GM19467 (cell line): ENCODE measurements around the gene C2orf76.
"Not testable (repeated sequence)": the region's sequence is repeated elsewhere in the genome, so short reads cannot be mapped to it uniquely, and the experiment has no call there.

Source experiments
- ATAC-seq: cut with Tn5 transposase; IDR thresholded peaks from one replicate; pipeline ENCODE4 v1.9.1; 2021; ENCODE audit warnings: mild to moderate bottlenecking, moderate library complexity; ENCODE audit not compliant: unreplicated experiment

Gene C2orf76

GRCh38 chr2:119366649-119367471, at the start of gene C2orf76, which contains the start of gene DBI:
Gene C2orf76, minus strand, starts transcription at chr2:119366834. Its CDS starts 26,875 bp downstream, at chr2:119339959.
Gene DBI, plus strand, starts transcription at chr2:119366977. Its CDS starts 75 bp downstream, at chr2:119367052.
- peak; percentile 94 for ATAC-seq

DNA sequence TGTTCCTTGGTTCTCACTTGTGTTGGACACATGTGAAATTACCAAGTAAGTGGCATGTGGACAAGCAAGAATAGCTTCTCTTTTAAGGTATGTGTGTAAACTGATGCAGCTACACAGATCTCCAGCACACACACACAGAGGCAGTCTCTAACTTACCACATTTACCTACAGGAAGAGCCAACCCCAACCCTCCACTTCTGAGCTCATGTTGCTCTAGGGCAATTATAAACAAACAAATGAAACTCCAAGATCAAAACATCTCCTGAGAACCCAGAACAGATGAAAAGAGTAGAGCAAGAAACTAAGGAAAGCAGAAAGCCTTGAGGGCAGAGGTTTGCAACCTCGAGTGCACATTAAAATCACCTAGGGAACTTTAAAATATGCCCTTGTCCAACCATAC, 49.0 kb upstream of the C2orf76 start:
- no peak for ATAC-seq

DNA sequence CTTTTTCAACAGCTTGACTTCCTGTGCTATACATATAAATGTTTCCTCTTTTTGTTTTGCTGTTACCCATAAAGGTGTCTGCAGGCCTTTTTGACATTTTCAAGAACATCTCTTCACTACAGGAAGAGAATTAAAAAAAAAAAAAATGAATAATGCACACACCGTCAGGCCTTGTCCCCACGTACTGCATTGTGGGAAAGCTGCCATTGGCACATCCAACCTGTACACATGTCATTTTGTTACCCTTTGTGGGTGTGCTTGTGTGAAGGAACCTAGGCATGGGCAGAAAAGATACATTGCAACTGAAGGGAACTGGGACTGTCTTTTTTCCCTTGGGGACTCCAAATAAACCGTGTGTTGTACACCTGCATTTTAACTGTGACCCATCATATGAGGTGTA, 48.3 kb upstream of the C2orf76 start:
- no peak for ATAC-seq

DNA sequence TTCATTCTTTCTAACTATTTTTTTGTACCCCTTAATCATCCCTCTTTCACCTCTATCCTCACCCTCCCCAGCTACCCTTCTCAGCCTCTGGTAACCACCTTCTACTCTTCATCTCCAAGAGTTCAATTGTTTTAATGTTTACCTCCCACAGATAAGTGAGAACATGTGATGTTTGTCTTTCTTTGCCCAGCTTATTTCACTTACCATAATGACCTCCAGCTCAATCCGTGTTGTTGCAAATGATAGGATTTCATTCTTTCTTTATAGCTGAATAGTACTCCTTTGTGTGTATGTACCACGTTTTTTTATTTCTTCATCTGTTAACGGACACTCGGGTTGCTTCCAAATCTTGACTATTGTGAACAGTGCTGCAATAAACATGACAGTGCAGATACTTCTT, 42.9 kb upstream of the C2orf76 start:
- ATAC-seq: no peak

GRCh38 chr2:119408221-119408619, 41.6 kb upstream of the C2orf76 start:
- ATAC-seq: no peak

GRCh38 chr2:119407430-119408220, 41.0 kb upstream of the C2orf76 start:
- ATAC-seq: no peak

GRCh38 chr2:119405151-119405550, 38.5 kb upstream of the C2orf76 start:
- ATAC-seq: no peak

DNA sequence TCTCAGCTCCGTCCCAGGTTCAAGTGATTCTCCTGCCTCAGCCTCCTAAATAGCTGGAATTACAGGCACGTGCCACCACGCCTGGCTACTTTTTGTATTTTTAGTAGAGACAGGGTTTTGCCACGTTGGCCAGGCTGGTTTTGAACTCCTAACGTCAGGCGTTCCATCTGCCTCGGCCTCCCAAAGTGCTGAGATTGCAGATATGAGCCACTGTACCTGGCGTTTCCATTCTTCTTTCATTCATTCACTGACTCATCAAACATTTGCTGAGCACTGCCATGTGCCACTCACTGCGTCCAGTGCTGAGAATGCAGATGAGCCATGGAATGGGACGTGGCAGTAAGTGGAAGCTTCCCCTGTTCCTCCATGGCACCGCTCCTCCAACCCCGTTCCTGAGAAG, 37.0 kb upstream of the C2orf76 start:
- ATAC-seq: not testable (repeated sequence)

DNA sequence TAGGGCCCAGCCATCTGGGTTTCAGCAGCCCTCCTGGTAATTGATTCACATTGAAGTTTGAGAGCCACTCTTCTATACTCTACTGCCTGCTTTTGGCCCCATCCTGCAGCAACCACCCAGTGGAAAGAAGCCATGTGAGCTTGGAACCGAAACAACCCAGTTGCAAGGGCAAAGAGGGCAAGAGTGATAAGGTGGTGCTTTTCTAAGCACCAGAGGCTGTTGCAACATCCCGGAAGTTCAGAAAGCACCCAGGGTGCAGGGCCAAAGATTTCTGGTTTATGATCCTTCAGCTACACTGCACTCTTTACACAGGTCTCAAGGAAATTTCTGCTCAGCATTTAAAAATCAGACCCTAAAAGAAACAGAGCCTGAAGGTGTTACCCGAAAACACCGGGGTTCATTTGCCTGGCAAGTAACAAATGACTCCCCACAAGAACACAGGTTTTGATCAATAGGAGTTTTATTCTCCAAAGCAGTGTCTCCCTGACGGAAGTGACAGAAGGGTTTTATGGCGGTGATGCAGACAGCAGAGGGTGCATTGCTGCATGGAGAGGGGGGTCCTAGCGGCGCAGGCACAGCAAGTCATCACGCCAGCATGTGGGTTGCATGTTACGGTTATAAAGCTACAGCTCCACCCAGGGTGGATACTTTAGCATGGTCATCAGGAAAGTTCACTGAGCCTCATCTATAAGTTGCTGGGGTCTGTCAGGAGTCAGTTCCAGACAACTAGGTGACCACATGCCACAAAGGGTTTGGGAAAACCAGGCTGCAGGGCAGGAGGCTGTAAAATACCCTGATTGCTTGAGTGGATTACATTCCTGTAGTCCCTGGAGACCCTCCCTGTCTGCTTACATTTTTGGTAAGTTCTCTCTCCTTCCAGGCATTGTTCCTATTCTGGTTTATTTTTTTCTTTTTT, 36.3 kb upstream of the C2orf76 start:
- ATAC-seq: no peak

- ATAC-seq: no peak
Measured at GRCh38 chr2:119402106-119402505, 35.5 kb upstream of the C2orf76 start.

GRCh38 chr2:119397196-119397595, 30.6 kb upstream of the C2orf76 start:
- no peak for ATAC-seq

DNA sequence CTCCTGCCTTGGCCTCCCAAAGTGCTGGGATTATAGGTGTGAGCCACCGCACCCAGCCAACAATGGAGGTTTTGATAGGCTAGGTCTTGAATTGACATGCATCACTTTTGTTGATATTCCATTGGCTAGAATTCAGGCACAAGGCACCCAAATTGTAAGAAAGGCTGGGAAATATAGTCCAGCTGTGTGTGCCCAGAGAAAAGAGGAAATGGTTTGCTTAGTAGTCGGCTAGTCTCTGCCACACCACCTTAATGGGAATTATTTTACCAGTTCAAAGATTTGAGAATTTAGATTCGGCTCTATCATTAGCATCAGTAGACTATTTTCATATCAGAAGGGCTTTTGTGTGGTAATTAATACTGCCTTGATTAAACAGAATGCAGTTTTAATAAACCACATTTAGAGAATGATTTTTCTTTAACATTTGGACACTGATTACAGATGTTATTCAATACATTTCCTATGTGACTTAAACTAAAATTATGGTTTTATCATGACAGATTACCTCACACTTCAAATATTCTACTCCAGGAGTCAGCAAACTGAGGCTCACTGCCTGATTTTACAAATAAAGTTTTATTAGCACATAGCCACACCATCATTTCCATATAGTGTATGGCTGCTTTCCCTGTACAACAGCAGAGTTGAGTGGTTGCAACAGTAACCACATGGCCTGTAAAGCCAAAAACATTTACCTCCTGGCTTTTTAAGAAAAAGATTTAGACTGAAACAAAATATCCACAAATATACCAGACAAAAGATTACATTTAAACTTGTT, 27.5 kb upstream of the C2orf76 start:
- no peak for ATAC-seq

GRCh38 chr2:119389615-119390306, 23.1 kb upstream of the C2orf76 start:
- no peak for ATAC-seq

GRCh38 chr2:119387381-119388129, 20.9 kb upstream of the C2orf76 start:
- ATAC-seq: peak; percentile 70

DNA sequence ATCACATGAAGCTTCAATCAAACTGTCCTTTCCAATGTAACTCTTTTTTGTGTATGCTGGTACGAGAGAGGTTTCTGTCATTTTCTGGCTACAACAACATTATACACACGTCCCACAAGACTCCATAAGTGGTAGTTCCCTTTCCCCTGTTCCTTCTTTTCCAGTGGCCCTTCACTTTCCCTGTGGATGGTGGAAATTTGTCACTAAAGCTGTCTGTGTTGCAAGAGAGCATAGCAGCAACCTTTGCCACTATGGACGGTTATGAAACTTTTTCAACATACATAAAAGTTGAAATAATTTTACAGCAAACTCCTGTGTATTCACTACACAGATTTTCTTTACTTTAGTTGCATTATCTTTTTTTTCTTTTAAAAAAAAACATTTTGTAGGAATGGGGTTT, 18.8 kb upstream of the C2orf76 start:
- no peak for ATAC-seq

GRCh38 chr2:119384971-119385370, 18.3 kb upstream of the C2orf76 start:
- no peak for ATAC-seq

GRCh38 chr2:119383410-119384140, 16.9 kb upstream of the C2orf76 start:
- no peak for ATAC-seq

- ATAC-seq: no peak
Measured at GRCh38 chr2:119378566-119378965, 11.9 kb upstream of the C2orf76 start.
